Fibroblast of skin of right biceps (primary cell): ENCODE results near the gene FBXO46.
"Not testable (repeated sequence)": the region's sequence is repeated elsewhere in the genome, so short reads cannot be mapped to it uniquely, and the experiment has no call there.

Source experiments
- DNase-seq: peaks from one replicate; pipeline ENCODE4 v3.0.0-alpha.2; 2013

Gene FBXO46

DNA sequence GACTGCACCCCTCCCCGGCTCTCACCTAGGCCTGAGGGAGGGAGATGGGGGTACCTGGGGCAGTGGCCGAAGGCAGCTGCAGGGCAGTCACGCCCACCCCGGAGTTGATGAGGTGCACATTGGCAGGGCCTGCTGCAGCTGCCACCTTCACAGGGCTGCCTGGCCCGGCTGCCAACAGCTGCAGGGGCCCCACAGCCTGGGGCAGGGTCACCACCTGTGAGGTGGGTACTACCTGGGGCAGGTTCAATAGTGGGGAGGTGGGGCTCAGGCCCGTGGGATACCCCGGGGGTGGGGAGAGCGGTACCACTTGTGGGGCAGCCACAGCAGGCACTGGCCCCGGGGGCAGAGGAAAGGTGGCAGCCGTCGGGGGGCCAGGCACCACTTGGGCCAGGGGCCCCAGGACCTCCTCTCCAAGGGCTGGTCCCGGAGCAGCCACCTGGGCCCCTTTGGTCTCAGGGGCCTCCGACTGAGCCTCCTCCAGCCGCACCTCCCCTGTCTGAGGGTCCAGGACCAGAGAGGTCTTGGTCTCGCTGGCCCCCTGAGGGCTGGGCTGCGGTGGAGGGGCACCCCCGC is 35.7 kb upstream of the FBXO46 start:
- no peak for DNase-seq

DNA sequence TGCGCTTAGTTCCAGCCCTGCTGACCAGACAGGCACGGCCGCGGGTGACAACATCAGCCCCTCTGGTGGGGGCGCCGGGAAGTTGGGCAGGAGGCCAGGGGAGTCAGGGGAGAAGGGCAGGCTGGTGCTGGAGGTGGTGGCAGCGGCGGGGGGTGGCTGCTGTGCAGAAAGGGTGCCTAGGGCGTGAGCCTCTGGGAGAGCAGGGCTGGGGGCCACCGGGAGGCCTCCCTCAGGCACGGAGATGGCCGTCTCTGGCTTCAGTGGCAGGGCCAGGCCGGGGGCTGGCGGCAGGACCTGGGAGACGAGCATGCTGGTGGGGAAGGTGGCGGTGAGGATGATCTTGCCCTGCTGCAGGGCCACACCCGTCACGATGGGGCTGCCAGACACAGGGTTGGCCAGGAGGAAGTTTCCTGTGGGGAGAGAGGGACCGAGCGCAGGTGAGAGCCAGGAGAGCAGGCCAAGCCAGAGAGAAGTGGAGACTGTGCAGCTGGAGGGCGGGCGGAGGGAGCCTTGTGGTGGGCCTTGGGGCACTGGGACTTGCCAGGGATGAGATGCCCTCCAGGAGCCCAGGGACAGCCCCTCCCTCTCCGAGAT is 35.1 kb upstream of the FBXO46 start:
- DNase-seq: no peak

DNA sequence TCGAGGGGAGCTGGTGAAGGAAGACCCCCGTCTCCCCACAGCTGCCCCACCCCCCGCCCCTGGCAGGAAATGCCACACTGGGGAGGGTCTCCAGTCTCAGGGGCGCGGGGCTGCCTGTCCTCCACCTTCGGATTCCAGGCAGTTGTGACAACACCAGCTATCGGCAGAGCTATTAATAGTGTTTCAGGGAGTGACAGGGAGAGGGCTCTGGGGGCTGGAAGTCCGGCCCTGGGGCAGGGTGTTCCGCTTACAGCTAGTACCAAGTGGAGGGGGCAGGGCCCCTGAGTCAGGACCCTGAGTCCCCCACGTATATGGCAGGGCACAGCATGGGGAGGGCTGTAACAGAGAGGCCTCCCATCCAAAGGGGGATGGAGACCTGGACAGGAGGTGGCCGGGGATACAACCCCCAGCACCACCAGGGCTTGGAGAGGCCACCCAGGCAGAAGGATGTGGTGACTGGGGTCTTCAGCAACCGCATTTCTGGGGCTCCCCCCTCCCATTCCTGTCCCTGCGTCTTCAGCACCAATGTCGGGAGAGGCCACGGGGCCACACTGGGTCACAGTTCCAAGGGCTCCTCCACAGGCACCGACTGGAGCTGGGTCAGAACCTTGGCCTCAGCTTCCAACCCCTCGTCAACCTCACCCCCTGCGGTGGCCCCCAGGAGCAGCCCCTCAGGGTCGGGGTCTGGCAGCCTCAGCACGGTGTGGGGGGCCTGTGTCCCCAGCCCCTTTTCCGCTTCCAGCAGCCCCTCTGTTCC is 34.4 kb upstream of the FBXO46 start:
- no peak for DNase-seq

DNA sequence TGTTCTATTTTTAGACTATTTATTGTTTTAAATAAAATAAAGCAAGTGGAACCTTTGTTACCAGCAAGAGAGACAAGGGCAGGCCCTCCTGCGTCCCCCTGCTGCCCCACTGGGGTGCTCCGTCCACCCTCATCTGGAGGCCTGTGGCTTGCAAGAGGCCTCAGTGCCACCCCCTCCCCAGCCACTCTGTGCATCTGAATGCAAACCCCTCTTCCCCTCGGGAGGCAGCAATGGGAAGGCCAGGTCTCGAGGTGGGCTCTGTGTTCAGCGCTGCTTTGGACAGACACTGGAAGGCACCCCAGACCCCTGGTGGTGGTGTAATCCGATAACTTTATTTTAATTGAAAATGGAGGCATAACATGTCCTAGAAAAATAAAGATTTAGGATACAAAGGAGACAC is 33.8 kb upstream of the FBXO46 start:
- DNase-seq: no peak

DNA sequence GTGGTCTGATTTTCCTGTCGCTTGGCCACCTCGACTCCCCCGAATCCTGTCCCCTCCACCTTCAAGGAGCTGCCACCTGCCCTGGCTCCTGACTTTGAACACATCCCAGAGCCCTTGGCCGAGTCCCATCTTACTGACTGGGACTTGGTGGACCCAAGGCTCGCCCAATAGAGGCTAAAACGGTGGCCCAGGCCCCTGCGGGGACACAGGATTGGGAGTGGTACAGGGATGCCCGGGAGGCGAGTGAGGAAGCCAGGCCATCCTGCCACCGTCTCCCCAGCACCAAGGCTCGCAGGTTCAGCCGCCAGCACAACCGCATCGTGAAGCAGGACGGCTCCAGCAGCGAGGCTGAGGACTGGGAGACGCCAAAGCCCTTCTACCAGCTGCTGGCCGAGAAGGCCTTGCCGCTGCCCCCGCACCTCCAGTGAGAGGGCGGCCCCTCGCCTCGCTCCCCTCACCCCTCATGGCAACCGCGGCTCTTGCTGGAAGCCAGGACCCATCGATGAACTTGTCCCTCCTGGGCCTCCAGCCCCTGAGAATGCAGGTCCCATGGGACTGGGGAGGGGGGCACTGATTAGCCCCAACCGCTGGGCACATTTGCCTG is 33.1 kb upstream of the FBXO46 start:
- DNase-seq: no peak

DNA sequence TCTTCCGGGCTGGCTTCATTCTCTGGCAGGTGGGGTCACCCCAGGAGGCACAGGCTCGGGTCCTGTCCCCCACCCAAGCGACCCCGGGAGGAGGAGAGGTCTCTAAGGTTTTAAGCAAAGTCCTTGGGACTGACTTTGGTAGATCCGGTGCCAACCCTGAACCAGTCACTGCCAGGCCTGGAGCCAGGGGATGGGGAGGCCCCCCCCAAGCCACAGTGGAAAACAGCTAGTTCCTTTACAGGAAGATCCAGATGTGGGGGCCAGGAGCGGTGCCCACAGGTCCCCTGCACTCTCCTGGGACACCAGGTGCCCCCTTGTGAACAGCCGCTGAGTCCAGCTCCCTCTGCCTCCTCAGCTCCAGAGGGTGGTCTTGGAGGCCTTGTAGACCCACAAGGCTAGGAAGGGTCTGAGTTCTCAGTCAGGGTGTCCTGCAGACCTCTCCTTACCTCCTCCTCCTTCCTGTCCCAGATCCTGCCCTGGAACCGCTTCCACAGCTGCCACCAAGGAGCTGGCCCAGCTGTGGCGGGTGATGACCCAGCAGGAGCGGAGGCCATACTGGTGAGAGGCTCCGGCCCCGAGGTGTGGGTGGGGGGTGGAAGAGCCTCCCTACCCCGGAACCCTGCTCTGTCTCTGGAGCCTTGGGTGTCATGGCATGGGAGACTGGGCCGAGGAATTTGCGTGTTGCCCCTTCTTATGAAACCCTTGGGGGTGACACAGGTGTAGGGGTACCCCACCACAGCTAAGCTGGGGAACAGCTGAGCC is 32.4 kb upstream of the FBXO46 start:
- DNase-seq: no peak

DNA sequence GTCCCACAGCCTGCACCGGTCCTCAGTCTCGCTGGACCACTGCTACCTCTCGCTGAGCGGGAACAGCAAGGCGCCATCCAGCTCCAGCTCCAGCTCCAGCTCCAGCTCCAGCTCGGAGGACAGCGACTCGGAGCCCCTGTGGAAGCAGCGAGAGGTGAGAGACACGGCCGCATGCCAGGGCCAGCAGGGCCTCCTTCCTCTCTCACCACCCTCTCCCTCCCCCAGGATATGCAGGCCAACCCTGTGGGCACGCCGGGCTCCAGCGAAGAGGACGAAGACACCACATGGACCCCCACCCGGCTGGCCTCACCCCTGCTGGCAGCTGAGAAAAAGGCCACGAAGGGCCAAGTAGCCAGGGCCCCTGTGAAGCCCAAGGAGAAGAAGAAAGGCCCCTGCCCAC is 31.0 kb upstream of the FBXO46 start:
- DNase-seq: no peak

DNA sequence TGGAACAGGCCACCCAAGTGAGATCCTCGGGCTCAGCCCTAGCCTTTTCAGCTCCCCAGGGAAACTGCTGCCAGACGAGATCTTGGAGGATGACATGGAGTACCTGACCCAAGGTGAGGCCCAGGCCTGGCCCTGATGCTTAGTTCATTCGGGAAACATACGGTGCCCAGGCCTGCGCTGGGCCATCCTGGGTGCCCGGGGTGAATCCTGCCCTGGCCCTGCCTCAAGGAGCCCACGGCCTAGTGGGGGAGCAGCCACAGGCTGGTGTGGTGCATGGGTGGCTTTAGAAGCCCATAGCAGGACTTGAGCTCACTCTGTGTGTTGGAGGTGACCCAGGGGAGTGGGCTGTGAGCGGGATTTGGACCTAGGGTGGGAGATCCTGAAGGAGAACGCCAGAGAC is 28.2 kb upstream of the FBXO46 start:
- DNase-seq: no peak

DNA sequence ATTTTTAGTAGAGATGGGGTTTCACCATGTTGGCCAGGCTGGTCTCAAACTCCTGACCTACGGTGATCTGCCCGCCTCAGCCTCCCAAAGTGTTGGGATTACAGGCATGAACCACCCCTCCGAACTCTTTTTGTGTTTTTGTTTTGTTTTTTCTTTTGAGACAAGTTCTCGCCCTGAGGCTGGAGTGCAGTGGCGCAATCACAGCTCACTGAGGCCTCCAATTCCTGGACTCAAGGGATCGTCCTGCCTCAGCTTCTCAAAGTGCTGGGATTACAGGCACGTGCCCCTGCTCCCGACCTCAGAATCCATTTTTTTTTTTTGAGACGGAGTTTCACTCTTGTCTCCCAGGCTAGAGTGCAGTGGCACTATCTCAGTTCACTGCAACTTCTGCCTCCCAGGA is 27.0 kb upstream of the FBXO46 start:
- DNase-seq: no peak

DNA sequence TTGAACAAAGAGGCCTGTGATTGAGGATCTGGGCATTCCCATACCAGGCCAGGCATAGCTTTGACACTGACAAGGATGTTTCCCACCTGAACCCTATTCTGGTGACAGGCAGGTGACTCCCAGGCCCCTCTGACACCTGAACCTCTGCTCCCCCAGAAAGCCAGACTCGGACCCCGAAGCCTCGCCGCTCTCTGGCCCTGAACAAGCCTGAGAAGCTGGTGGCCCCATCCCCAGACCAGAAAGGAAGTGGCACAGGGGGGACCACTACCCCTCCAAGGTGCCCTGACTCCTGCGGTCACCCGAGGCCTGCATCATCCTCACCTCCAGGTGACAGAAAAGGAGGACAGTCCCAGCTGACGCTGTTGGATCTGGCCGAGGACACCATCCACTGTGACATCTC is 23.6 kb upstream of the FBXO46 start:
- no peak for DNase-seq

DNA sequence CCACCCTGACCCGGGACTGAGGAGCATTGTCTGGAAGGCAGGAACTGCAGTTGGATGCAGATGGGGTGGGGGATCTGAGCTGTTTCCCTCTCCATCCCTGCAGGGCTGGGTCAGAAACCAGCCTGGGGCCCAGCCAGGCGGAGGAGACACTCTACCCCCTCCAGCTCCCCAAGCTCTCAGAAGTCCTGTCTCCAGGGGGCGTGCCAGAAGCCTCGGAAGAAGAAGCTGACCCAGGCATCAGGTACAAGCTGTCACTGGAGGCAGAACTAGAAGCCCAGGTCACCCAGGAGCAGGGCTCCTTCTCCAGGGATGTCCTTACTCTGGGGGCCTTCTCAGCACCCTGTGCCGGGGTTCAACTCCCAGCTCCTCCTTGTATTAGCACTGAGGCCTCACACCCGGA is 22.9 kb upstream of the FBXO46 start:
- no peak for DNase-seq

DNA sequence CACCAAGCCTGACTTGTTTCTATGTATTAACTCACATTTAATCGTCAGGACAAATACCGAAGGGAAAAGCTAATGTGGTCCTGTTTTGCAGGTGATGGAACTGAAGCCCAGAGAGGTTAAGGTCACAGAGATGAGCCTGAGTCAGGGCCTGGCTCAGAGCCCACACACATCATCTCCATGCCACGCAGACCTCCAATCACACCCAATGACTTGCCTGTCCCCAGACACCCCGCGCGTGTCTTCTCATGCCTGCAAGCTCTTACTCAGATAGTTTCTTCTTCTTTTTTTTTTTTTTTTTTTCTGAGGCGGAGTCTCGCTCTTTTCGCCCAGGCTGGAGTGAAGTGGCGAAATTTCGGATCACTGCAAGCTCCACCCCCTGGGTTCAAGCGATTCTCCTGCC is 21.9 kb upstream of the FBXO46 start:
- peak; percentile 30 for DNase-seq

DNA sequence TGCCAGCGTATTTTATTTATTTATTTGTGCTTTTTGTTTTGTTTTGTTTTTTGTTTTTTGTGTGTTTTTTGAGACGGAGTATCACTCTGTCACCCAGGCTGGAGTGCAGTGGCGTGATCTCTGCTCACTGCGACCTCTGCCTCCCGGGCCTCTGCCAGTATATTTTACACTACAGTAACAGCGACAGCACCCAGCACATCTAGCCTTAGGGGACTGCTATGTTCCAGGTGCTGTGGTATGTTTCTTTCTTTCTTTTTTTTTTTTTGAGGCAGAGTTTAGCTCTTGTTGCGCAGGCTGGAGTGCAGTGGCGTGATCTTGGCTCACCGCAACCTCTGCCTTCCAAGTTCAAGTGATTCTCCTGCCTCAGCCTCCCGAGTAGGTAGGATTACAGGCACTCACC is 20.8 kb upstream of the FBXO46 start:
- not testable (repeated sequence) for DNase-seq

DNA sequence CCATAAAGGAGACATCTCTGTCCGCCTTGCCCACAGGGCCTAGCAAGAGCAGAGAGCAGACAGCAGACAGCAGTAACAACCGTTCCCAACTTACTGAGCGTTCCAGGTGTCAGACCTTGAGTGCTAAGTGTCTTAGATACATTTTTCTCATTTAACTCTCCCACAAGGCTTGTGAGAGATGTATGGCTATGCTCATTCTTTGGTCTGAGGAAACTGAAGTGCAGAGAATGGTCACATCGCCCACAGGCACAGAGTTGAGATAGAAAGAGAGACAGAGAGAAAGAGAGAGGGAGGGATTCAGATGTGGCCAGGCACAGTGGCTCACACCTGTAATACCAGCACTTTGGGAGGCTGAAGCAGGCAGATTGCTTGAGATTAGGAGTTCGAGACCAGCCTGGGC is 16.8 kb upstream of the FBXO46 start:
- DNase-seq: no peak

DNA sequence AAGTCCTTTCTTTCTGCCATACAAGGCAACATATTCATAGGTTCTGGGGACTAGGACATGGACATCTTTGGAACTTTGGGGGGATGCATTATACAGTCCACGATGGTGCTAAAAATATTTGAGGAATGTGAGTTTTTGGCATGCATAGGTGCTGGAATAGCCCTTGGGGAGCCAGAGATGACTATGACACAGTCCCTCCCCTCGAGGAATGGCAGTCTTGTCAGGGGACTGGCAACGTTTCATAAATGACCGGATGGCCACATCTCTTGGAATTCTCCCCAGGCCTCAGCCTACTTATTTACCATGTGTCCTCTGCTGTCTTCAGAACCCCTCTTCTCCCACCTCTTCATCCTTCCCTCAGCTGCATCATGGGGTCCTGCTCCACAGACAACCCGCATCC is 16.2 kb upstream of the FBXO46 start:
- peak; percentile 40 for DNase-seq

DNA sequence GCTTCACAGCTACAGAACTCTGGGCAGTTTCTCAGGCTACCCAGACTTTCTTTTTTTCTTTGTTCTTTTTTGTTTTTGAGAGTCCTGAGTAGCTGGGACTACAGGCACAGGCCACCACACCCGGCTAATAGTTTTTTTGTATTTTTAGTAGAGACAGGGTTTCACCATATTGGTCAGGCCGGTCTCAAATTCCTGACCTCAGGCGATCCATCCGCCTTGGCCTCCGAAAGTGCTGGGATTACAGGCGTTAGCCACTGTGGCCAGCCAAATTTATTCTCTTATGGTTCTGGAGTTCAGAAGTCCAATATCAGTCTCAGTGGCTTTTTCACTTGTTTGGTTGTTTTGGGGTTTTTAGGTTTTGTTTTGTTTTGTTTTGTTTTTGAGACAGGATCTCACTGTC is 14.9 kb upstream of the FBXO46 start:
- no peak for DNase-seq

DNA sequence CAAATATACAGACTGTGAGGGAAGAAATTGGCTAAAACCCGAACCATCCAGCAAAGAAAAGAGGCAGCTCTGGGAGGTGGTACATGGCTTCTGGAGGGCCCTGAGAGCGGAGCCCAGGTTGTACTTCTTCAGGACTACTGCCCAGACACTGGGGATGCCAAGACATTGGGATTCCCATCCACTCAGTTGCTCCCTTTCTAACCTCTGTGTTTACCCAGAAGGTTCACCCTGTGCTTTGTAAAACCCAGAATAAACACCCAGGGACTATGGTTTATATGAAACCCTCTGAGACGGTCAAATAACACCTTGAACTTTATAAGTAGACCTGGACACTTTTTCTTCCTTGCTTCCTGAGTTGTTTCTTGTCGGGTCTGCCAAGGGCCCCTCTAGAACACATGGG is 12.3 kb upstream of the FBXO46 start:
- DNase-seq: no peak

DNA sequence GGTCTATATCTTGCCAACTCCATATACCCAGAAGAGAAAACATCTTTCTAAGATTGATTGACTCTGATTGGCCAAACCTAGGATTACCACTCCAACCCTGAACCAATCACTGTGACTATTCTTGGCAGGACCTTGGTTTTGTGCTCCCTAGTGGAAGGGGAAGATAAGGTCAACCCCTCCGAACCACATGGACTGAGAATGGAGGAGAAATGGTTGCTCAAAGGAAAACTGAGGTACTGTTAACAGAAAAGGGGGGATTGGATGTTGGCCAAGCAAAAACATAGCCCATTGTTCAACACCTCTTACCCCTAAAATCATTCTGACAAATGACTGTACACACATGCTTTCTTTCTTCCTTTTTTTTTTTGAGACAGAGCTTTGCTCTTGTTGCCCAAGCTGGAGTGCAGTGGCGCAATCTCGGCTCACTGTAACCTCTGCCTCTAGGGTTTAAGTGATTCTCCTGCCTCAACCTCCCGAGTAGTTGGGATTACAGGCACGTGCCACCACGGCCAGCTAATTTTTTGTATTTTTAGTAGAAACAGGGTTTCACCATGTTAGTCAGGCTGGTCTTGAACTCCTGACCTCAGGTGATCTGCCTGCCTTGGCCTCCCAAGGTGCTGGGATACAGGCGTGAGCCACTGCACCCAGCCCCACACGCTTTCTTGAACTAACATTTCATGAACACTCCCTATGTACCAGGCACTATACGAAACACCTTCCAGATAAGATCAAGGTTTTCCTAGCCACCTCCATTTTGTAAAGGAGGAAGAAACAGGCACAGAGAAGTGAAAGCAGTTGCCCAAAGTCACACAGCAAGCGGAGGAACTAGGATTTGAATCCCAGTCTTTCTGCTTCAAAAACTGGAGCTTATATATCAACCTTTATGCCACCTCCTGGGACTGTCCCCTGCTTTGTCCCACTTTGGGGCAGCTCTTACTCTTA is 9.1 kb upstream of the FBXO46 start:
- DNase-seq: no peak

DNA sequence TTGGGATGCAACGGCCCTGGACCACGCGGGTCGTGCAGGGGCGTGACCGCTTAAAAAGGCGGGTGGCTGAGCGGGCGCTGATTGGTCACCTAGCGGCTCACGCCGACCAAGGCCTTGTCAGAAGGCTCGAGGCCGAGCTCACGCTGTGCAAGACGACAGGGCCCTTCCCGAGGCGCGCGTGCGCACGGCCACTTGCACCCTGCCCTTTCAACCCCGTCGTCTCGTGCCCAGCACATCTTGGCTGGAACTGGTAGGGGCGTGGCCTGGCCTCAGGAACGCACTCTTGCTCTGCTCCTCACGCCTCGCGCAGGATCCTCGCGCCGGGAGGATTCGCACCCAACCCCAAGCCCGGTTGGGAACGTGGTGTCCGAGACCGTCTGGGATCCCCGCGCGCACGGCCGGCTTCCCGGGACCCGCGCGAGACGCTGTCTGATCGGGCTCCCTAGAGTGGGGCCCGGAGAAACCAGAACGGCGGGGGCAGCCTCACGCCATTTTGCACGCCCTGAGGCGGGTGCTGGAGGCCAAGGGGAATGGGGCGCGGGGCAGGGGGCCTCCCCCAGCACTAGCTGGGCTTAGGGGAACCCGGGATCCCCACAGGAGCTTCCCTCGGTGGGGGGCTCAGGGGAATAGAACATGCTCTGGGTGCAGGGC is 2.6 kb upstream of the FBXO46 start, which contains the start of gene MEIOSIN:
TSS of gene MEIOSIN (plus strand) at position 280 of the 651 bp plus-strand sequence. CDS start 1,938 bp downstream, outside the sequence.
- DNase-seq: no peak

DNA sequence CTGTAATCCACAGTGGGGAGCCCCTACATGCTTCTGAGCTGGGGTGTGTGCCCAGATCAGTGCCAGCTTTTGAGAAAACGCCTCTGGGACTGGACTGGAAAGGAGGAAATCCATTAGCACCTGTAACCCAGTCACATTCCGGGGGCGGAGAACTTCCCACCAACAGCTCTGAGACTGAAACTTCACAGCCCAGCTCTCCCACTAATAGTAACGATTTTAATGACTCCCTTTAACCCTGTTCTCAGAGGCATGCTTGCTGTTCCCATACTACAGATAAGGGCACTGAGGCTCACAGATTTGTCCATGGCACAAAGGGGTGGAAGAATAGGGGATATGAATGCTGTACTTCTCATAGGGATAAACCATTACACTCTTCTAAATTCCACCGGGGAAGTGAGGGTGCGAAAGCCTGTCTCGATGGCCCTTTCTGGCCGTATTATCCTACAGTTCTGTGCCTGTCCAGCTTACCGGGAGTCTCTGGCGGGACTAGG is 851 bp downstream of the FBXO46 start:
- DNase-seq: no peak

DNA sequence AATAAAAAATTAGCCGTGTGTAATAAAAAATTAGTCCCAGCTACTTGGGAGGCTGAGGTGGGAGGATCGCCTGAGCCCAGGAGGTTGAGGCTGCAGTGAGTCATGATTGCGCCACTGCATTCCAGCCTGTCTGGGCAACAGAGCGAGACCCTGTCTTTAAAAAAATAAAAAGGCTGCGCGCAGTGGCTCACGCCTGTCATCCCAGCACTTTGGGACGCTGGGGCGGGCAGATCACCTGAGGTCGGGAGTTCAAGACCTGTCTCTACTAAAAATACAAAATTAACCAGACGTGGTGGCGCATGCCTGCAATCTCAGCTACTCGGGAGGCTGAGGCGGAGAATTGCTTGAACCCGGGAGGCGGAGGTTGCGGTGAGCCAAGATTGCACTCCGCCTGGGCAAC is 2.0 kb downstream of the FBXO46 start:
- not testable (repeated sequence) for DNase-seq
